Testis (tissue), 2 donors: ENCODE data around the gene FBXW4.

Experiments
- CTCF ChIP-seq, 3 experiments: fragments of 450-650 bp in 2 of 3; fragments of 200-600 bp in 1 of 3; sonication (generic) in 1 of 3; IDR thresholded peaks; one replicate each; pipeline ENCODE4 v1.5.1; 2016 to 2019; ENCODE audit warnings: antibody characterized with exemption in 3 of 3, mild to moderate bottlenecking in 2 of 3, moderate library complexity in 1 of 3
- POLR2A ChIP-seq: fragments of 450-650 bp; IDR thresholded peaks from one replicate; pipeline ENCODE4 v1.6.1; 2017; ENCODE audit warnings: antibody characterized with exemption, mild to moderate bottlenecking, moderate library complexity

- TF ChIP-seq CTCF (IDR thresholded peaks at IDR 0.05) (no peak), POLR2A (no peak)
Observed at GRCh38 chr10:101618871-101619270, 76.1 kb downstream of the FBXW4 start.
